ENCODE results near the gene MR1. TPM values are rescaled to one million over a fixed set of nuclear protein-coding genes. Genes with fewer than 3 reads are reported as not detected.

Gene MR1
- total and polyA plus RNA-seq, 9 of the 15 experiments (the other 6 are each of a cell fraction or from before 2014, with no cell fraction given), result 9.7 to 21.7 (median 15.6) TPM

DNA sequence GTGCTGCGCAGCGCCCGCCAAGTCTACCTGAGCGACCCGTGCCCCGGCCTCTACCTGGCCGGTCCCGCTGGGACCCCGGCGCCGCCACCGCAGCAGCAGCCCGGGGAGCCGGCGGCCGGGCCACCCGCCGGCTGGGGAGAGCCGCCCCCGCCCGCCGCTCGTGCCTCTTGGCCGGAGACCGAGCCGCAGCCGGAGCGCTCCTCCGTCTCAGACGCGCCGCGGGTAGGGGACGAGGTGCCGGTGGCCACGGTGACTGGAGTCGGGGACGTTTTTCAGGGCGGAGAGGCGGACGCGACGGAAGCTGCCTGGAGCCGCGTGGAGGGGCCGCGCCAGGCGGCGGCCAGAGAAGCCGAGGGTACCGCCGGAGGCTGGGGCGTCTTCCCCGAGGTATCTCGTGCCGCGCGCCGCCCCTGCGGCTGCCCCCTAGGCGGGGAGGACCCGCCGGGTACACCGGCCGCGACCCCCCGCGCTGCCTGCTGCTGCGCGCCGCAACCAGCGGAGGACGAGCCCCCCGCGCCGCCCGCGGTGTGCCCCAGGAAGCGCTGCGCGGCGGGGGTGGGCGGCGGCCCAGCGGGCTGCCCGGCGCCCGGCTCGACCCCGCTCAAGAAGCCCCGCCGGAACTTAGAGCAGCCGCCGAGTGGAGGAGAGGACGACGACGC, 55.4 kb downstream of the MR1 start (continued):
- TF ChIP-seq, protein P1, sequence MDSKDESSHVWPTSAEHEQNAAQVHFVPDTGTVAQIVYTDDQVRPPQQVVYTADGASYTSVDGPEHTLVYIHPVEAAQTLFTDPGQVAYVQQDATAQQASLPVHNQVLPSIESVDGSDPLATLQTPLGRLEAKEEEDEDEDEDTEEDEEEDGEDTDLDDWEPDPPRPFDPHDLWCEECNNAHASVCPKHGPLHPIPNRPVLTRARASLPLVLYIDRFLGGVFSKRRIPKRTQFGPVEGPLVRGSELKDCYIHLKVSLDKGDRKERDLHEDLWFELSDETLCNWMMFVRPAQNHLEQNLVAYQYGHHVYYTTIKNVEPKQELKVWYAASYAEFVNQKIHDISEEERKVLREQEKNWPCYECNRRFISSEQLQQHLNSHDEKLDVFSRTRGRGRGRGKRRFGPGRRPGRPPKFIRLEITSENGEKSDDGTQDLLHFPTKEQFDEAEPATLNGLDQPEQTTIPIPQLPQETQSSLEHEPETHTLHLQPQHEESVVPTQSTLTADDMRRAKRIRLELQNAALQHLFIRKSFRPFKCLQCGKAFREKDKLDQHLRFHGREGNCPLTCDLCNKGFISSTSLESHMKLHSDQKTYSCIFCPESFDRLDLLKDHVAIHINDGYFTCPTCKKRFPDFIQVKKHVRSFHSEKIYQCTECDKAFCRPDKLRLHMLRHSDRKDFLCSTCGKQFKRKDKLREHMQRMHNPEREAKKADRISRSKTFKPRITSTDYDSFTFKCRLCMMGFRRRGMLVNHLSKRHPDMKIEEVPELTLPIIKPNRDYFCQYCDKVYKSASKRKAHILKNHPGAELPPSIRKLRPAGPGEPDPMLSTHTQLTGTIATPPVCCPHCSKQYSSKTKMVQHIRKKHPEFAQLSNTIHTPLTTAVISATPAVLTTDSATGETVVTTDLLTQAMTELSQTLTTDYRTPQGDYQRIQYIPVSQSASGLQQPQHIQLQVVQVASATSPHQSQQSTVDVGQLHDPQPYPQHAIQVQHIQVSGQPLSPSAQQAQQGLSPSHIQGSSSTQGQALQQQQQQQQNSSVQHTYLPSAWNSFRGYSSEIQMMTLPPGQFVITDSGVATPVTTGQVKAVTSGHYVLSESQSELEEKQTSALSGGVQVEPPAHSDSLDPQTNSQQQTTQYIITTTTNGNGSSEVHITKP (IDR thresholded peaks at IDR 0.05; ENCODE audit: partially characterized antibody), result no peak
- TF ChIP-seq GATAD2B (IDR thresholded peaks at IDR 0.05; ENCODE audit: borderline replicate concordance), result peak; percentile 13; the same call in 1 of the 2 replicates
- TF ChIP-seq RBFOX2 (IDR thresholded peaks at IDR 0.05; ENCODE audit: low read depth, low read length), result peak; percentile 62
- TF ChIP-seq, protein P2, sequence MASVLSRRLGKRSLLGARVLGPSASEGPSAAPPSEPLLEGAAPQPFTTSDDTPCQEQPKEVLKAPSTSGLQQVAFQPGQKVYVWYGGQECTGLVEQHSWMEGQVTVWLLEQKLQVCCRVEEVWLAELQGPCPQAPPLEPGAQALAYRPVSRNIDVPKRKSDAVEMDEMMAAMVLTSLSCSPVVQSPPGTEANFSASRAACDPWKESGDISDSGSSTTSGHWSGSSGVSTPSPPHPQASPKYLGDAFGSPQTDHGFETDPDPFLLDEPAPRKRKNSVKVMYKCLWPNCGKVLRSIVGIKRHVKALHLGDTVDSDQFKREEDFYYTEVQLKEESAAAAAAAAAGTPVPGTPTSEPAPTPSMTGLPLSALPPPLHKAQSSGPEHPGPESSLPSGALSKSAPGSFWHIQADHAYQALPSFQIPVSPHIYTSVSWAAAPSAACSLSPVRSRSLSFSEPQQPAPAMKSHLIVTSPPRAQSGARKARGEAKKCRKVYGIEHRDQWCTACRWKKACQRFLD (CRISPR knock-in tag; IDR thresholded peaks at IDR 0.05), result peak; percentile 57; the same call in 1 of the 2 replicates
- TF ChIP-seq, protein P3, sequence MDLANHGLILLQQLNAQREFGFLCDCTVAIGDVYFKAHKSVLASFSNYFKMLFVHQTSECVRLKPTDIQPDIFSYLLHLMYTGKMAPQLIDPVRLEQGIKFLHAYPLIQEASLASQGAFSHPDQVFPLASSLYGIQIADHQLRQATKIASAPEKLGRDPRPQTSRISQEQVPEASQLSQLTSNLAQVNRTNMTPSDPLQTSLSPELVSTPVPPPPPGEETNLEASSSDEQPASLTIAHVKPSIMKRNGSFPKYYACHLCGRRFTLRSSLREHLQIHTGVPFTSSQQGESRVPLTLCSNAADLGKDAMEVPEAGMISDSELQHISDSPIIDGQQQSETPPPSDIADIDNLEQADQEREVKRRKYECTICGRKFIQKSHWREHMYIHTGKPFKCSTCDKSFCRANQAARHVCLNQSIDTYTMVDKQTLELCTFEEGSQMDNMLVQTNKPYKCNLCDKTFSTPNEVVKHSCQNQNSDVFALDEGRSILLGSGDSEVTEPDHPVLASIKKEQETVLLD (IDR thresholded peaks at IDR 0.05), result 0 out of 2 replicates have a peak, but pooled peaks have one; percentile 3
- TF ChIP-seq, protein P4, sequence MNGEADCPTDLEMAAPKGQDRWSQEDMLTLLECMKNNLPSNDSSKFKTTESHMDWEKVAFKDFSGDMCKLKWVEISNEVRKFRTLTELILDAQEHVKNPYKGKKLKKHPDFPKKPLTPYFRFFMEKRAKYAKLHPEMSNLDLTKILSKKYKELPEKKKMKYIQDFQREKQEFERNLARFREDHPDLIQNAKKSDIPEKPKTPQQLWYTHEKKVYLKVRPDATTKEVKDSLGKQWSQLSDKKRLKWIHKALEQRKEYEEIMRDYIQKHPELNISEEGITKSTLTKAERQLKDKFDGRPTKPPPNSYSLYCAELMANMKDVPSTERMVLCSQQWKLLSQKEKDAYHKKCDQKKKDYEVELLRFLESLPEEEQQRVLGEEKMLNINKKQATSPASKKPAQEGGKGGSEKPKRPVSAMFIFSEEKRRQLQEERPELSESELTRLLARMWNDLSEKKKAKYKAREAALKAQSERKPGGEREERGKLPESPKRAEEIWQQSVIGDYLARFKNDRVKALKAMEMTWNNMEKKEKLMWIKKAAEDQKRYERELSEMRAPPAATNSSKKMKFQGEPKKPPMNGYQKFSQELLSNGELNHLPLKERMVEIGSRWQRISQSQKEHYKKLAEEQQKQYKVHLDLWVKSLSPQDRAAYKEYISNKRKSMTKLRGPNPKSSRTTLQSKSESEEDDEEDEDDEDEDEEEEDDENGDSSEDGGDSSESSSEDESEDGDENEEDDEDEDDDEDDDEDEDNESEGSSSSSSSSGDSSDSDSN (IDR thresholded peaks at IDR 0.05; ENCODE audit: borderline replicate concordance in 1 of 2, low read depth in 2 of 2, low read length in 2 of 2), result peak in 1 of 2 experiments; percentile 76; a peak in 3 of 4 replicates
- TF ChIP-seq ZBTB7A (IDR thresholded peaks at IDR 0.05; ENCODE audit: borderline replicate concordance, control insufficient read depth, low read depth, low read length), result peak; percentile 3; the same call in 1 of the 2 replicates
- TF ChIP-seq HNRNPH1 (optimal IDR thresholded peaks at IDR 0.05; ENCODE audit: low read depth, low read length), result no peak
- TF ChIP-seq KDM2B (CRISPR knock-in tag; IDR thresholded peaks at IDR 0.05), result 0 out of 2 replicates have a peak, but pooled peaks have one; percentile 14
- TF ChIP-seq ZNF274 (IDR thresholded peaks at IDR 0.05; ENCODE audit: borderline replicate concordance, low read depth, low read length), result 0 out of 2 replicates have a peak, but pooled peaks have one; percentile 1
- TF ChIP-seq ZNF175 (CRISPR knock-in tag; IDR thresholded peaks at IDR 0.05; ENCODE audit: low read depth), result 0 out of 2 replicates have a peak, but pooled peaks have one; percentile 7
- TF ChIP-seq MED1 (CRISPR knock-in tag; IDR thresholded peaks at IDR 0.05; ENCODE audit: borderline replicate concordance), result 0 out of 2 replicates have a peak, but pooled peaks have one; percentile 44
- TF ChIP-seq, protein P5, sequence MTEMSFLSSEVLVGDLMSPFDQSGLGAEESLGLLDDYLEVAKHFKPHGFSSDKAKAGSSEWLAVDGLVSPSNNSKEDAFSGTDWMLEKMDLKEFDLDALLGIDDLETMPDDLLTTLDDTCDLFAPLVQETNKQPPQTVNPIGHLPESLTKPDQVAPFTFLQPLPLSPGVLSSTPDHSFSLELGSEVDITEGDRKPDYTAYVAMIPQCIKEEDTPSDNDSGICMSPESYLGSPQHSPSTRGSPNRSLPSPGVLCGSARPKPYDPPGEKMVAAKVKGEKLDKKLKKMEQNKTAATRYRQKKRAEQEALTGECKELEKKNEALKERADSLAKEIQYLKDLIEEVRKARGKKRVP (CRISPR knock-in tag; IDR thresholded peaks at IDR 0.05), result peak; percentile 7; the same call in 1 of the 2 replicates
